OCI-LY7 (cell line): ENCODE results near the gene LTBP4. TPM values are rescaled to one million over a fixed set of nuclear protein-coding genes. Genes with fewer than 3 reads are reported as not detected.

Experiments
- BruUV-seq: library from RNA; stranded (reverse); fragments of 400-500 nt; replicated peaks from 2 replicates; lab custom pipeline; 2021; lab: Mats Ljungman, UMichigan
- CTCF ChIA-PET: fragments of 300-600 bp; sonication (Branson Sonifier 250); formaldehyde crosslinking; loops from one replicate; lab custom pipeline; 2022; ENCODE audit warnings: antibody characterized with exemption; ENCODE audit not compliant: unreplicated experiment; lab: Charles Lee
- POLR2A ChIA-PET: fragments of 300-600 bp; sonication (Branson Sonifier 250); formaldehyde crosslinking; loops from one replicate; lab custom pipeline; 2022; ENCODE audit warnings: antibody characterized with exemption; lab: Charles Lee
- DNase-seq: peaks from one replicate; pipeline ENCODE4 v3.0.0-alpha.2; 2015; ENCODE audit warnings: low spot score
- H2AFZ ChIP-seq: fragments of 200-600 bp; sonication (generic), shearing (Covaris generic); 2 replicates; pipeline ENCODE4 v1.6.1; 2014; ENCODE audit warnings: mild to moderate bottlenecking, antibody characterized with exemption, low read length, moderate library complexity
- H3K27ac ChIP-seq: fragments of 200-600 bp; sonication (generic); 2 replicates; pipeline ENCODE4 v1.5.1; 2014; ENCODE audit warnings: mixed run types, low read depth, mild to moderate bottlenecking, moderate library complexity, low read length, inconsistent platforms; ENCODE audit not compliant: poor library complexity, severe bottlenecking
- H3K36me3 ChIP-seq: fragments of 200-600 bp; sonication (generic); 2 replicates; pipeline ENCODE4 v1.6.1; 2014; ENCODE audit warnings: mild to moderate bottlenecking, antibody characterized with exemption, low read length, moderate library complexity, mixed read lengths; ENCODE audit not compliant: insufficient read depth
- H3K4me1 ChIP-seq: fragments of 200-600 bp; sonication (generic); 2 replicates; pipeline ENCODE4 v1.5.1; 2014; ENCODE audit warnings: mild to moderate bottlenecking, low read length; ENCODE audit not compliant: insufficient read depth, poor library complexity, severe bottlenecking
- H3K4me2 ChIP-seq: fragments of 200-600 bp; sonication (generic); 2 replicates; pipeline ENCODE4 v1.6.1; 2014; ENCODE audit warnings: mild to moderate bottlenecking, low read length
- H3K4me3 ChIP-seq: fragments of 200-600 bp; sonication (generic); 2 replicates; pipeline ENCODE4 v1.5.1; 2014; ENCODE audit warnings: mild to moderate bottlenecking, low read depth, low read length; ENCODE audit not compliant: poor library complexity, severe bottlenecking
- H3K79me2 ChIP-seq: fragments of 200-600 bp; sonication (generic); 2 replicates; pipeline ENCODE4 v1.6.1; 2016; ENCODE audit warnings: low read depth, mild to moderate bottlenecking, low read length, moderate library complexity, mixed read lengths; ENCODE audit not compliant: insufficient read depth
- H3K9me2 ChIP-seq: fragments of 200-600 bp; sonication (generic); 2 replicates; pipeline ENCODE4 v1.6.1; 2016; ENCODE audit warnings: mild to moderate bottlenecking, low read length, mixed read lengths; ENCODE audit not compliant: insufficient read depth
- H3K9me3 ChIP-seq: fragments of 200-600 bp; sonication (generic); 2 replicates; pipeline ENCODE4 v1.6.1; 2014; ENCODE audit warnings: mild to moderate bottlenecking, mixed run types, low read length, mixed read lengths
- H4K20me1 ChIP-seq: fragments of 200-600 bp; sonication (generic); 2 replicates; pipeline ENCODE4 v1.6.1; 2014; ENCODE audit warnings: mild to moderate bottlenecking, antibody characterized with exemption, low read length, moderate library complexity, mixed read lengths; ENCODE audit not compliant: insufficient read depth
- EZH2phosphoT487 ChIP-seq: fragments of 200-600 bp; sonication (generic); IDR thresholded peaks from 2 replicates; pipeline ENCODE4 v1.6.1; 2018; ENCODE audit warnings: low read depth, borderline replicate concordance, mild to moderate bottlenecking, mixed run types, antibody characterized with exemption, low read length, moderate library complexity, mixed read lengths
- intact Hi-C: fragments of 100-400 bp; cut with micrococcal nuclease; formaldehyde crosslinking; loops from one replicate; pipeline ENCODE4 v1.10.0; 2022; ENCODE audit not compliant: unreplicated experiment
- total RNA-seq, 2 experiments: library from RNA; depleted of rRNA in 1 of 2; stranded (reverse); fragments of >200 nt in 1 of 2; shearing (Covaris generic) in 1 of 2; gene quantifications; 2 replicates each; pipeline ENCODE4 v1.2.3, GENCODE V29; 2014 to 2022
- TF ChIP-seq, protein P1 (sequence below): fragments of 200-600 bp; sonication (generic); conservative IDR thresholded peaks from 2 replicates; pipeline ENCODE4 v1.5.1; 2014; ENCODE audit warnings: mild to moderate bottlenecking, antibody characterized with exemption, low read length, moderate library complexity, mixed read lengths

Gene LTBP4
- total RNA-seq, 2 experiments from 2014 or later, result 44.5 to 108 TPM

DNA sequence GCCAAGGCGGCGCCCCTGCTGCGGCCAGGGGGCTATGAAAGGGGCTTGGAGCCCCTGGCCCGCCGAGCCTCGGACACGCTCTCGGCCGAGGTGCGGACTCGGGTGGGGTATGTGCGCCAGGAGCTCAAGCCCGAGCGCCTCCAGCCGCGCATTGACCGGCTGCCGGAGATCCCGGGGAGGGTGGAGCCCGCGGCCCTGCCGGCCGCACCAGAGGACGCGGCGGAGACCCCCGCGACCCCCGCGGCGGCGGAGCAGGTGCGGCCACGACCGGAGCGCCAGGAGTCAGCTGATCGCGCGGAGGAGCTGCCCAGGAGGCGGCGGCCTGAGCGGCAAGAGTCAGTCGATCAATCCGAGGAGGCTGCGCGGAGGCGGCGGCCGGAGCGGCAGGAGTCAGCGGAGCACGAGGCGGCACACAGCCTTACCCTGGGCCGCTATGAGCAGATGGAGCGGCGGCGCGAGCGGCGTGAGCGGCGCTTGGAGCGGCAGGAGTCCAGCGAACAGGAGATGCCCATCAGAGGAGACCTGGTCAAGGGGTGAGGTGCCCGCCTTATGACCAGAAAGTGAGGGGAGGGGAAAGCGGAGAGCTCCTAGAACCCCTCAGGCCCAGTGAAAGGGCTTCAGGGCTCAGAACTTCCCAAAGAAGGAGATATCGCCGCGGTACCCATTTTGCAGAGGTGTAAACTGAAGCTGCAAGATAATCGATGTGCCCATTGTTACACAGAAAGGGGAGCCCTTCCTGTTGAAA is 33.2 kb upstream of the LTBP4 start:
- Histone ChIP-seq H3K79me2 (no peaks in the 10 kb centered on the region), H3K27ac (no peak overlapping the region), H2AFZ (no peak overlapping the region), H4K20me1 (no peaks in the 10 kb centered on the region), H3K36me3 (no peaks in the 10 kb centered on the region), H3K4me2 (no peak overlapping the region), H3K4me3 (no peak overlapping the region), H3K4me1 (peaks cover 12% of the 10 kb centered on the region), H3K9me2 (no peaks in the 10 kb centered on the region), H3K9me3 (no peaks in the 10 kb centered on the region)
- ChIA-PET CTCF (no interaction called here), POLR2A (no interaction called here)
- no peak for DNase-seq
- TF ChIP-seq, protein P1, sequence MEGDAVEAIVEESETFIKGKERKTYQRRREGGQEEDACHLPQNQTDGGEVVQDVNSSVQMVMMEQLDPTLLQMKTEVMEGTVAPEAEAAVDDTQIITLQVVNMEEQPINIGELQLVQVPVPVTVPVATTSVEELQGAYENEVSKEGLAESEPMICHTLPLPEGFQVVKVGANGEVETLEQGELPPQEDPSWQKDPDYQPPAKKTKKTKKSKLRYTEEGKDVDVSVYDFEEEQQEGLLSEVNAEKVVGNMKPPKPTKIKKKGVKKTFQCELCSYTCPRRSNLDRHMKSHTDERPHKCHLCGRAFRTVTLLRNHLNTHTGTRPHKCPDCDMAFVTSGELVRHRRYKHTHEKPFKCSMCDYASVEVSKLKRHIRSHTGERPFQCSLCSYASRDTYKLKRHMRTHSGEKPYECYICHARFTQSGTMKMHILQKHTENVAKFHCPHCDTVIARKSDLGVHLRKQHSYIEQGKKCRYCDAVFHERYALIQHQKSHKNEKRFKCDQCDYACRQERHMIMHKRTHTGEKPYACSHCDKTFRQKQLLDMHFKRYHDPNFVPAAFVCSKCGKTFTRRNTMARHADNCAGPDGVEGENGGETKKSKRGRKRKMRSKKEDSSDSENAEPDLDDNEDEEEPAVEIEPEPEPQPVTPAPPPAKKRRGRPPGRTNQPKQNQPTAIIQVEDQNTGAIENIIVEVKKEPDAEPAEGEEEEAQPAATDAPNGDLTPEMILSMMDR, result no peak
- no peak for TF ChIP-seq EZH2phosphoT487
- intact Hi-C loops, result no loop called here
- no TSS peak for BruUV-seq

DNA sequence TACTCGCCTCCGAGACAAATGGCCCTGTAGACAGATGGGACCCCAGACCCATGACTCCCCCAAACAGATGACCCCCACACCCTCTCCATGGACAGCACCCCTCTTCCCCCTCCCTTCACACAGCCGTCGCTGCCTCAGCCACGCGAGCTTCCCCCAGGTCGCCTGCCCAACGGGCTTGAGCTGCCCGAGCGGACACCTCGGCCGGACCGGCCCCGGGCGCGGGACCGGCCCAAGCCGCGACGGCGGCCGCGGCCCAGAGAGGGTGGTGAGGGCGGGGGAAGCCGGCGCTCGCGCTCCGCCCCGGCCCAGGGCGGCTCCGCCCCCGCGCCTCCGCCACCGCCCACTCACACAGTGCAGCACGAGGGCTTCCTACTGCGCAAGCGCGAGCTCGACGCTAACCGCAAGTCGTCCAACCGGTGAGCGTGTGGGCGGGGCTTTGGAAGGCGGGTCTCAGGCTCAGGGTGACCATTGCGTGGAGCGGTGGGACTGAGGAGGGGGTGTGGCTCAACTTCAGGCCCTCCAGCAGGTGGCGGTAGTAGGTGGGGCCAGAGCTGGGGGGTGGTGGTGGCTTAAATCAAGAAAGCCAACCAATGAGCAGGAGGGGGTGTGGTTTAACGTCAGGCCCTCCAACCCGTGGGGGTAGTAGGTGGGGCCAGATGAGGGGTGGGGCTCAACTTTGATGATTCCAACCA is 30.7 kb upstream of the LTBP4 start:
- H4K20me1 ChIP-seq, result no peaks in the 10 kb centered on the region
- intact Hi-C loops, result no loop called here
- H3K79me2 ChIP-seq, result no peaks in the 10 kb centered on the region
- H3K4me3 ChIP-seq, result peak overlapping the region; percentile 61
- ChIA-PET CTCF (no interaction called here), POLR2A (interaction anchor here (0.5 to 1.3 kb wide), 9 partner anchors 11 to 1126 kb away, joined by 3 to 8 read pairs (median 4); no protein-coding TSS in a partner anchor)
- peak overlapping the region; percentile 72 for H3K4me2 ChIP-seq
- TF ChIP-seq, protein P1, result no peak
- no peak for TF ChIP-seq EZH2phosphoT487
- no peaks in the 10 kb centered on the region for H3K9me2 ChIP-seq
- H3K27ac ChIP-seq, result no peak overlapping the region
- BruUV-seq, result no TSS peak
- H2AFZ ChIP-seq, result peak overlapping the region; percentile 85
- H3K4me1 ChIP-seq, result peaks cover 12% of the 10 kb centered on the region
- H3K9me3 ChIP-seq, result no peaks in the 10 kb centered on the region
- DNase-seq, result peak; percentile 100
- H3K36me3 ChIP-seq, result no peaks in the 10 kb centered on the region
